Breast epithelium (tissue), 3 donors: ENCODE results near the gene TRNAU1AP.

ENCODE experiments used
- POLR2A ChIP-seq: fragments of 450-650 bp; IDR thresholded peaks from one replicate; pipeline ENCODE4 v1.6.1; 2016; ENCODE audit warnings: antibody characterized with exemption, mild to moderate bottlenecking, moderate library complexity
- TF ChIP-seq, protein P1 (sequence below), 3 donors: fragments of 450-650 bp; IDR thresholded peaks; one replicate each; pipeline ENCODE4 v1.5.1; 2016 to 2017; ENCODE audit warnings: antibody characterized with exemption in 3 of 3, mild to moderate bottlenecking in 3 of 3, moderate library complexity in 3 of 3

DNA sequence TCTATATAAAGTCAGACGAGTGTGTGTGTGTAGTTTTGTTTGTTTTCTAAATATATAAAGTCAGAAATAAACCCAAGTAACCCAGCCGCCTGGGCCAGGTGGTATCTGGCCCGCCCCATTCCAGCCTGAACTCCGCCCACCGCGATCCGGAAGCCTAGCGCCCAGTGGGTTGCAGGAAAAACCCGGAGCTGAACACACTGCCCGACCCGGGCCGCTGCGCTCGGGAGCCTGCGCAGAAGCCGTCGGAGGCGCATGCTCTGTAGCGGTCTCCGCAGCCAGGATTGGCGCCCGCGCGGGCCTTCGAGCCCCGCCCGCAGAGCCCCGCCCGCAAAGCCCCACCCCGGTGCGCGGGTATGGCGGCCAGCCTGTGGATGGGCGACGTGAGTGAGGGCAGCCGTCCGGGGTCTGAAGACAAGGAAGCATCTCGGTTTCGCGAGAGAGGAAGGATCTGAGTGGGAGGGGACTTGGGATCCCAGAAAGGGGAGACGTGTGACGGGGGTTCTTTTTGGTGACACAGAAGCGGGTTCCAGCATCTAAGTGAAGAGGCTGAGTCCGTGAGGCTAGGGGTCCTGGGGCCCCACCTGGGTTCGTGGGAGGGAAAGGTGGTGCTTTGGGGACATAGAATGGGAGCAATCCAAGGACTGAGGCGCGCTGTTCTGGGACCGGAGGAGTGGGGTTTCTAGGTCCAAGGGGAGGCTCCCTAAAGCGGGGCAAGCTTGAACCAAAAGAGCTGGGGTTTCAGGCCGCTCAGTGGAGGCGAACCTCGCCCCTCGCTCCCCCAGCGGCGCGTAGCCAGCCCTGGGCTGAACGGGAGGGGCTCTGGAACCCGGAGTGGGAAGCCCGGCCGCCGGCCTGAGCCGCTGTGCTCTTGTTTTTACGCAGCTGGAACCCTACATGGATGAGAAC lies at the start of gene TRNAU1AP:
- peak; percentile 65 for TF ChIP-seq POLR2A
- TF ChIP-seq, protein P1, sequence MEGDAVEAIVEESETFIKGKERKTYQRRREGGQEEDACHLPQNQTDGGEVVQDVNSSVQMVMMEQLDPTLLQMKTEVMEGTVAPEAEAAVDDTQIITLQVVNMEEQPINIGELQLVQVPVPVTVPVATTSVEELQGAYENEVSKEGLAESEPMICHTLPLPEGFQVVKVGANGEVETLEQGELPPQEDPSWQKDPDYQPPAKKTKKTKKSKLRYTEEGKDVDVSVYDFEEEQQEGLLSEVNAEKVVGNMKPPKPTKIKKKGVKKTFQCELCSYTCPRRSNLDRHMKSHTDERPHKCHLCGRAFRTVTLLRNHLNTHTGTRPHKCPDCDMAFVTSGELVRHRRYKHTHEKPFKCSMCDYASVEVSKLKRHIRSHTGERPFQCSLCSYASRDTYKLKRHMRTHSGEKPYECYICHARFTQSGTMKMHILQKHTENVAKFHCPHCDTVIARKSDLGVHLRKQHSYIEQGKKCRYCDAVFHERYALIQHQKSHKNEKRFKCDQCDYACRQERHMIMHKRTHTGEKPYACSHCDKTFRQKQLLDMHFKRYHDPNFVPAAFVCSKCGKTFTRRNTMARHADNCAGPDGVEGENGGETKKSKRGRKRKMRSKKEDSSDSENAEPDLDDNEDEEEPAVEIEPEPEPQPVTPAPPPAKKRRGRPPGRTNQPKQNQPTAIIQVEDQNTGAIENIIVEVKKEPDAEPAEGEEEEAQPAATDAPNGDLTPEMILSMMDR (IDR thresholded peaks at IDR 0.05) = no peak
